Memory B cell (primary cell): ENCODE results near the gene KRTAP10-1.

Experiments used
- ATAC-seq: fragments of 150-1000 bp; cut with Tn5 transposase; 2 replicates; pipeline ENCODE4 v1.10.0; 2021; ENCODE audit warnings: low read depth, mild to moderate bottlenecking, moderate library complexity
- DNase-seq, 2 donors: peaks; one replicate each; pipeline ENCODE4 v3.0.0; 2022; ENCODE audit warnings: low spot score in 2 of 2
- H3K27ac Mint-ChIP-seq: one replicate; pipeline ENCODE4 v1.8.0; 2022; ENCODE audit warnings: mild to moderate bottlenecking, moderate library complexity, mixed read lengths
- H3K27me3 Mint-ChIP-seq: one replicate; pipeline ENCODE4 v1.8.0; 2022; ENCODE audit warnings: mixed read lengths
- H3K36me3 Mint-ChIP-seq: one replicate; pipeline ENCODE4 v1.8.0; 2022; ENCODE audit warnings: mild to moderate bottlenecking, mixed read lengths
- H3K4me1 Mint-ChIP-seq: one replicate; pipeline ENCODE4 v1.8.0; 2022; ENCODE audit warnings: mixed read lengths
- H3K4me3 Mint-ChIP-seq: one replicate; pipeline ENCODE4 v1.8.0; 2022; ENCODE audit warnings: mild to moderate bottlenecking, moderate library complexity, mixed read lengths
- H3K9me3 Mint-ChIP-seq: one replicate; pipeline ENCODE4 v1.8.0; 2022; ENCODE audit warnings: mixed read lengths

KRTAP10-1 gene

DNA sequence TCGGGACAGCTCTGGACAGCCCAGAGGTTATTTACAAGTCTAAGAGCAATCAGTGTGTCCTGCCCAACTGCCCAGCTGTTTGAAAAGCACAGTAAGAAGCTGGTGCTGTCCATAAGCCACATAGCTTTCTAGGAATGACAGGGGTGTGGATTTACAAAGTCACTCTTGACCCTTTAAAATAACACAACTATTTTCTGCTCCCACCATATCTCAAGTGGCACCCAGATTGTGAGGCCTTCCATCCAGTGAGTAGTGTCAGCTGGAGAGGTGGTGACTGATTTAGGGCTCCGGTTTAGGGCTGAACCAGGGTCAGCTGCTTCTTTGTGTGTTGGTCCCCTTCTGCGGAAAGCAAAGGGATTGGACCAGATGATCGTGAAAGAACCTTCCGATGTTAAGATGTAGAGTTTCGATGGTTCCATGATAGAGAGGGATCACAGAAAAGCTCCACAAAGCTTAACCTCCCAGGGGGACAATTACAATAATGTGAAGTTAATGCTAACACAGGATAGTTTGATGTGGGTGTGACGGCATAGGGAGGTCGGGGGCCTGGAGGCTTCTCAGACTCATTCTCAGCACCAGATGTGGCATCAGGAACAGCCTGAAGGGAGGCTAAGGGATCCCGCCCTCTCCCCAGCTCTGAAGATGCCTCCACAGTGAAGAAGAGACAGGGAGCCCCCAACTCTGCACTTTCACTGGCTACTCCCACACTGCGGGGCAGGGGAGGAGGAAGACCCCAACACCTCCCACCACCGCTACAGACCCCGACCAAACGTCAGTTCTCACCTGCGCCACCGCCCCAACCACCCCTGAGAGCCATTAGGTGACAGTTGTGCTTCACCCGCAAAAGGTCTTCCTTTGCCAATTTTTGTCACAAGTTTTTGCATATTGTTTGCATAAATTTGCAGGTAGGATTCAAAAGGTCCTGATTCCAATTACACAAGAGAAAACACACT, 44.1 kb downstream of the KRTAP10-1 start:
- Mint-ChIP-seq H3K4me1 (no peaks in the 10 kb centered on the region), H3K27ac (no peak overlapping the region), H3K9me3 (peaks cover 10% of the 10 kb centered on the region), H3K4me3 (no peak overlapping the region), H3K36me3 (no peaks in the 10 kb centered on the region), H3K27me3 (peaks cover 16% of the 10 kb centered on the region)
- no peak for DNase-seq
- ATAC-seq: no peak

DNA sequence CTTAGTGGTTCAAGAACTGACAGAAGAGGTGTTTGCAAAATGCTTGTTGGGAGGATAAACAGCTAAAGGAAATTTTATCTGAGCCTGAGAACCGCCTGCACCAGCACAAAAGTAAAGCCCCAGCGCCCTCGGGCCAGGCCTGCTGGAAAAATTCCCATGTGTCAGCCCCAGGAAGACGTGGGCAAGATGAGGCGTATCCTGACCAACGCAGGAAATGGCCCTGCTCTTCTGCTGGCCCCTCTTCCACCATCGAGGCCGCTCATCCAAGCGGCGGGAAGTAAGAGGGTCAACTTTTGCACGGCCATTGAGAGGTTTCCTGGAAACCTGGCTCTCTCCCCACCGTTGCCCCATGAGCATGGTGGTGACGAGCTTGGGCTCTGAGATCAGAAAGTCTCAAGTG, 45.0 kb downstream of the KRTAP10-1 start:
- Mint-ChIP-seq H3K27me3 (peaks cover 20% of the 10 kb centered on the region), H3K27ac (no peak overlapping the region)

DNA sequence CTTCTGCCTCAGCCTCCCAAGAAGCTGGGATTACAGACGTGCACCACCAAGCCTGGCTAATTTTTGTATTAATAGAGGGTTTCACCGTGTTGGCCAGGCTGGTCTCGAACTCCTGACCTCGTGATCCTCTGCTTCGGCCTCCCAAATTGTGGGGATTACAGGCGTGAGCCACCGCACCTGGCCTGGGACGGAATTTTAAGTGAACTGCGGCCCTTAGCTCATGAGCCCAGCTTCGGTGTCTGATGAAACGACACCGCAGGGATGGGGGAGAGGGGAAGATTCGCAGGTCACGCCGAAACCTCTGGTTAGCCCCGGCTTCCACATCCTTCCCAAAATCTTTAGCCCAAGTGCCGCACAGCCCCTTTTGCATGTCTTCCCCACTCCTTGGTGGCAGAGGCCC, 45.6 kb downstream of the KRTAP10-1 start:
- Mint-ChIP-seq H3K4me3 (no peak overlapping the region), H3K27me3 (peaks cover 22% of the 10 kb centered on the region), H3K36me3 (no peaks in the 10 kb centered on the region), H3K27ac (no peak overlapping the region), H3K4me1 (no peaks in the 10 kb centered on the region), H3K9me3 (peaks cover 10% of the 10 kb centered on the region)
- no peak for ATAC-seq
- DNase-seq: no peak

More for the DNA sequence above, 45.0 kb downstream of the KRTAP10-1 start:
- H3K4me3 Mint-ChIP-seq: no peak overlapping the region
- H3K9me3 Mint-ChIP-seq: peaks cover 10% of the 10 kb centered on the region
- H3K36me3 Mint-ChIP-seq: no peaks in the 10 kb centered on the region
- H3K4me1 Mint-ChIP-seq: no peaks in the 10 kb centered on the region
- no peak for DNase-seq
- no peak for ATAC-seq

DNA sequence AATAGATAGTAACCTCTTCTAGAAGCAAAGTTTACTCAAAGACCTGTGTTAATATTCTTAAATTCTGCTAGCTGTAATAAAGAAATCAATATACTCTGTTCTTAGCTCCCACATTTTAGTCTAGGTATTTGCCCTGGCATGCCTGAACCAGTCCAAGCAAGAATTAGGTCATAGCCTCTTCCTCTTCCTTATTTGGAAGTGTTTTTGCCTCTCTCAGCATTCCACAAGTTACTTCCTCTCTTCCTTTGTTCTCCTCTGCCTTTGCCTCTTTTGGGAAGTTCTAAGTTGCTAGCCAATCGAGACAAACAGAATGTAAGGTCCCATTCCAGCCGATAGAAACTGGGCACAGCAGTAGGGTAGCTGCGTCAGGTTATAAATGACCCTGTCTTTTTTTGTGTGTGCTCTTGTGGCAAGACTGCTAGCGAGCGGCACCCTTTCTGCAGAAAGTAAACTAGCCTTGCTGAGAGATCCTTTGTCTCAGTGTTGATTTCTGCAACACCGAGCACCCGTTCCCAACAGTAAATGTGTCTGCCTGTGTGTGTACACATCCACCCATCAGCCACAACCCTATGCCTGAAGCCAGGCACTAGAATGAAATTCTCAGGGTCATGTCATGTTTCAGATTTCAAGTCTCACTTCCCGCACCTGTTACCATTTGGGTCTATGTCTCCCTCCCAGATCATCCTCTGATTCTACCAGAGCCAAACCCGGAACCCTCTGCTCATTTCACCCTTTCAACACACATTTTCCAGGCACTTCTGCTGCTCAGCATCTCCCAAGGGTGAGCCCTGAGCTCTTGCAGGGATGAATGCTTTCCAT, 47.2 kb downstream of the KRTAP10-1 start:
- H3K27ac Mint-ChIP-seq: no peak overlapping the region

DNA sequence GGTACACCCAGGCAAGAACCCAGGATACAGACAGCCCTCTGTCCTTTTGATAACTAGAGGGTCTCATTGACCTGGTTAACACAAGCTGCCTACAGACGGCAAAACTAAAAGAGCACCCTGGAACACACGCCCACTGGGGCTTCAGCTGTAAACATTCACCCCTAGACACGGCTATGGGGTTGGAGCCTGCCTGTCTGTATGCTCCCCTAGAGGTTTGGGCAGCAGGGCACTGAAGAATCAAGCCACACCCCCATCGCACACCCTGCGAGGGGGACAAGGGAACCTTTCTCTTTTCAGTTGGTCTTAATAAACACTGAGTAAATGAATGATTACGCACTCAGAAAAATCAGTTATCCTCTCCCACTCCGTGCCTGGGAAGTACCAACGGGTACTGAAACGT, 49.2 kb downstream of the KRTAP10-1 start:
- Mint-ChIP-seq H3K9me3 (peaks cover 10% of the 10 kb centered on the region), H3K4me3 (no peak overlapping the region), H3K36me3 (no peaks in the 10 kb centered on the region), H3K27me3 (peaks cover 23% of the 10 kb centered on the region), H3K4me1 (no peaks in the 10 kb centered on the region), H3K27ac (no peak overlapping the region)
- ATAC-seq: no peak
- no peak for DNase-seq

More for the DNA sequence above, 47.2 kb downstream of the KRTAP10-1 start:
- H3K4me3 Mint-ChIP-seq: no peak overlapping the region
- H3K27me3 Mint-ChIP-seq: peaks cover 26% of the 10 kb centered on the region
- peaks cover 10% of the 10 kb centered on the region for H3K9me3 Mint-ChIP-seq
- ATAC-seq (no peak), DNase-seq (no peak)
- no peaks in the 10 kb centered on the region for H3K4me1 Mint-ChIP-seq
- H3K36me3 Mint-ChIP-seq: no peaks in the 10 kb centered on the region

DNA sequence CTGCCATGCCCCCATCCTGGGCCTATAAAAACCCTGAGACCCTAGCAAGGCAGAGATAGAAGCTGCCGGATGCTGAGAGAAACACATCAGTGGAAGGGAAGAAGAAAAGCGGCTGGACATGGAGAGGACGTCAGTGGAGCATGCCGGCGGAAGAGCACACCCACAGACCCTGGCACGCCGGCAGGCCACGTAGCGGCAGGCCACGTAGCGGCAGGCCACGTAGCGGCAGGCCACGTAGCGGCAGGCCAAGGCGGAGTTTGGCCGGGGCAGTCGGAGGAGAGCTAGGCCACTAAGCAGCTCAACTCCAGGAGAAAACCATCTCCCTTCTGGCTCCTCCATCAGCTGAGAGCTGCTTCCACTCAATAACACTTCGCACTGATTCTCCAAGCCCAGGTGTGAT, 49.6 kb downstream of the KRTAP10-1 start:
- H3K36me3 Mint-ChIP-seq: no peaks in the 10 kb centered on the region
- peaks cover 10% of the 10 kb centered on the region for H3K9me3 Mint-ChIP-seq
- H3K4me1 Mint-ChIP-seq: no peaks in the 10 kb centered on the region
- peaks cover 19% of the 10 kb centered on the region for H3K27me3 Mint-ChIP-seq
- no peak overlapping the region for H3K4me3 Mint-ChIP-seq
- no peak for DNase-seq
- no peak overlapping the region for H3K27ac Mint-ChIP-seq
- no peak for ATAC-seq

DNA sequence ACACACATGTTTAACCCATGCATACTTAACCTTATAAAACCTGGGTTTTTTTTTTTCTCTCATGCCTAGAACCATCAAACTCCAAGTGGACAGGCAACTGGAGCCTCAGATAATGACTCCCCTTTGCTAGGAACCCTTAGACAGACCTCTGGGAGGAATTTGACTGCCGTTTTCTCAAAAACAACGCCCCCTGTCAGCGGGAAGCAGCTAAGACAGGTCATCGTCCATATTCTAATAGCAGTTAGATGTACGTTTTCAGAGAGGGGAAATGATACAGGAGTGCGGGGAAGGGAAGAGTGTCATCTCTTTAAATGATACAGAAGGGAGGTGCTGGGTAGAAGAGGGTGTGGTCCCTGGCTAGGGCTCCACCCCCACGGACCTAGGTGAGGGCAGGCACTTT, 50.0 kb downstream of the KRTAP10-1 start:
- H3K4me3 Mint-ChIP-seq: no peak overlapping the region
- H3K27me3 Mint-ChIP-seq: peaks cover 17% of the 10 kb centered on the region
- no peaks in the 10 kb centered on the region for H3K36me3 Mint-ChIP-seq

More for the DNA sequence above, 50.0 kb downstream of the KRTAP10-1 start:
- ATAC-seq (no peak), DNase-seq (no peak)
- H3K27ac Mint-ChIP-seq: no peak overlapping the region
- no peaks in the 10 kb centered on the region for H3K4me1 Mint-ChIP-seq
- H3K9me3 Mint-ChIP-seq: peaks cover 10% of the 10 kb centered on the region
